ENCODE results near the gene KCNN3. TPM values are rescaled to one million over a fixed set of nuclear protein-coding genes. Genes with fewer than 3 reads are reported as not detected.
A peak's percentile ranks its signal among the peaks of the same experiment; 100 is the strongest.

KCNN3 gene
- total RNA-seq, 4 donors from 2014 or later = 3.5 to 5.6 (median 4.4) TPM

DNA sequence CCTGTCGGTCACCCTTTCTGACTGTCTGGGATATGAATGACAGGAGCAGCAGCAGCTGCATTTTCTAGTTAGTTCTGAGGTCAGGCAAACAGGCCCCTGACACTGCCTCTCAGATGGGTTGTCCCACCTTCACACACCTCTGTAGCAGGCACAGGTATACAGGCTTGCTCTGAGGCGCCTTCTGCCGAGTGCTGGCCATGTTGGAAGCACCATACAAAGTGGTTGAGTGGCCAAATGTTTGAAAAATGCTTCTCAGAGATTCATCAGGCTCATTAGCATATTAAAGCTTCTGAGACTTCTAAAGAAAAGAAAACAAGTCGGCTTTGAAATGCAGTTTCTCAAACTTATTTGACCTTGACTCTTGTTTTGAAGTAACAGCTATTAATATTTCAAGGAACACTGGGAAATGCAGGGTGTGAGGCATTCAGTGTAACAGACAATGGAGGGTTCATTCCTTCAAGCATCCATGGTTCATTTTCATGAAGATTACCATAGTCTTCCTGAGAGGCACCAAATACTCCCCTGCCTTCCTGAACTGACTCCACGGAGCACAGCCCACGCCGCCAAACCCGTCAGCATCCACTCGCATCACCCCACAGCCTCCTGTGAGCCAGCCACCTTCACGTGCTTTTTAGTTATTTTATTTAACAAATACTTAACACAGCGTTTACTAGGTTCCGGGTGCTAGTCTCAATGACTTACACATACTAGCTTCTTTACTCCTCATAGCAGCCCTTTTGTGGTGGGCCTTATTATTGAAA, 81.8 kb downstream of the KCNN3 start:
- no peak overlapping the region for H3K4me3 ChIP-seq (replicated peaks in 1 of 3)
- no peaks in the 10 kb centered on the region for H3K36me3 ChIP-seq
- DNase-seq = no peak
- TF ChIP-seq POLR2A (IDR thresholded peaks at IDR 0.05) = no peak
- TF ChIP-seq, protein P1, sequence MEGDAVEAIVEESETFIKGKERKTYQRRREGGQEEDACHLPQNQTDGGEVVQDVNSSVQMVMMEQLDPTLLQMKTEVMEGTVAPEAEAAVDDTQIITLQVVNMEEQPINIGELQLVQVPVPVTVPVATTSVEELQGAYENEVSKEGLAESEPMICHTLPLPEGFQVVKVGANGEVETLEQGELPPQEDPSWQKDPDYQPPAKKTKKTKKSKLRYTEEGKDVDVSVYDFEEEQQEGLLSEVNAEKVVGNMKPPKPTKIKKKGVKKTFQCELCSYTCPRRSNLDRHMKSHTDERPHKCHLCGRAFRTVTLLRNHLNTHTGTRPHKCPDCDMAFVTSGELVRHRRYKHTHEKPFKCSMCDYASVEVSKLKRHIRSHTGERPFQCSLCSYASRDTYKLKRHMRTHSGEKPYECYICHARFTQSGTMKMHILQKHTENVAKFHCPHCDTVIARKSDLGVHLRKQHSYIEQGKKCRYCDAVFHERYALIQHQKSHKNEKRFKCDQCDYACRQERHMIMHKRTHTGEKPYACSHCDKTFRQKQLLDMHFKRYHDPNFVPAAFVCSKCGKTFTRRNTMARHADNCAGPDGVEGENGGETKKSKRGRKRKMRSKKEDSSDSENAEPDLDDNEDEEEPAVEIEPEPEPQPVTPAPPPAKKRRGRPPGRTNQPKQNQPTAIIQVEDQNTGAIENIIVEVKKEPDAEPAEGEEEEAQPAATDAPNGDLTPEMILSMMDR (IDR thresholded peaks at IDR 0.05) = no peak
- peaks cover 0 to 19% of the 10 kb centered on the region in 2 donors for H3K4me1 ChIP-seq
- H3K27ac ChIP-seq = no peak overlapping the region
- no peaks in the 10 kb centered on the region for H3K9me3 ChIP-seq
- 85 to 87% methylated on average over 12 of the region's 12 CpGs for WGBS, 2 donors
- intact Hi-C loops (cut with DNase I) = no loop called here
- no peaks in the 10 kb centered on the region for H3K27me3 ChIP-seq

DNA sequence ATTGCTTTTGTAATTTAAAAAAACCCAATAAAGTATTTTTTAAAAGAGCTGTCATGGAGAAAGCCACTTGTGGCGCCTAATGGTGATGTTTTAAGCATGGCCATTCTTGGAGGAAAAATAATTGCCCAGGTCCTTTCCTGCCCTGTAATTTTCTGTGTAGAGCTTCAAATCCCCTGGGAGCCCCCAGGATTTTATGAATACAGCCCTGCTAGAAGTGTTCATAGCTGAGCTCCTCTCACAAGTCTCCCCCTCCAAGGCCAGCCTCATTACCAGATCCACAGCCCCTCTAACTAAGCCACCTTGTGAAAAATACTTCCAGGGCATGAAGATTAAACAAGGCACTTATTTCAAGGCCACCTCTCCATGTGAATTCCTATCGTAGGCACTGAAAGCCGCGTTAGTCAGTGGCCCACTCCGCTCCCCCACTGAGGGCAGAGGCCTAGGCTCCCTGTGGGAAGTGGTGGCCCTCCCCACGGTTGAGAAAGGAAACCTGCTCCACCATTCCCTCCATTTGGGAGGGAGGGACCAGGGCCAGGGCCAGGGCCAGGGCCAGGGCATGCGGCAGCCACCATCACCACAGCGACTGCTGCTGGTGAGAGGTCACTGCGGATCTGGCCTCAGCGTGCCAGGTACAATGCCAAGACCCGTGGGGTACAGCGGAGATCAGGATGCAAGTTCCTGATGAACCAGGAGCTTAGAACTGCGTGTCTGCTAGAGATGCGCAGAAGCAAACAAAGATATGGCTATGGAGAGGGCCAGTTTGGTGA, 83.1 kb downstream of the KCNN3 start:
- Histone ChIP-seq H3K36me3 (no peaks in the 10 kb centered on the region), H3K4me3 (replicated peaks in 1 of 3) (no peak overlapping the region), H3K27me3 (no peaks in the 10 kb centered on the region), H3K9me3 (no peaks in the 10 kb centered on the region), H3K4me1 (peaks cover 0 to 19% of the 10 kb centered on the region in 2 donors), H3K27ac (no peak overlapping the region)
- no peak for DNase-seq
- intact Hi-C loops (cut with DNase I) = no loop called here
- WGBS, 2 donors = 91 to 95% methylated on average over 10 to 12 of the region's 14 CpGs
- TF ChIP-seq POLR2A (IDR thresholded peaks at IDR 0.05) = no peak
- TF ChIP-seq, protein P1 (IDR thresholded peaks at IDR 0.05) = no peak

DNA sequence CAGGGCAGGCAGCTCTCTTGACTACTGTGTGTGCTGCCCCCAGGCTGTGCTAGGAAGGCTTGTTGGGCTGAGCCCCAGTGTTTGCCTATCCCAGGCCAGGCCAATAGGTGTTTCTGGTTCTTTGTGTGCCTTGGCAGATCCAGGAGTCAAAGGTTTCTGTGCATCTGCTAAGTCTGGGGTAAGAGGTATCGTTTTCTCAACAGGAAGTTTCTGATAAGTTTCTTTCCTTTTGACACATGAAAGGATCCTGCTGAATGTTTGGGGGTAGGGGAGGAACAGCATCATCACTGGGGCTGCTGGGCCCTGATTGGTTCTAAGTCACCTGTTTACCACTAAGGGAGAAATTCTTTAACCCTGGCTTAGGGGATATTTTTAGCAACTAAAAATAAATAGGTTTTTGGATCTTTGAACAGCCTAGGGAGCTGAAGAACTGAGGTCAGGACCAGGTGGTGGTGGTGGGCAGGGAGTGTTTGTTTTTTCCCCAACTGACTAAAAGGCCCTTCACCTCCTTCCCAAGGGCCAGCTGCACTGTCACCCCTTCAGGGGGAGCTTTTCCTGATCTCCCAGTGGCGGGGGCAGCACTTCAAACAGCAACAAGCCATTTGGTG, 85.1 kb downstream of the KCNN3 start:
- no peaks in the 10 kb centered on the region for H3K27me3 ChIP-seq
- H3K27ac ChIP-seq = no peak overlapping the region
- TF ChIP-seq, protein P1 (IDR thresholded peaks at IDR 0.05) = no peak
- TF ChIP-seq POLR2A (IDR thresholded peaks at IDR 0.05) = no peak
- no peak overlapping the region for H3K4me3 ChIP-seq (replicated peaks in 1 of 3)
- no peaks in the 10 kb centered on the region for H3K36me3 ChIP-seq
- H3K4me1 ChIP-seq = peaks cover 0 to 10% of the 10 kb centered on the region in 2 donors
- DNase-seq = peak in 1 of 2 donors; percentile 23
- WGBS, 2 donors = 69 to 75% methylated on average over 2 of the region's 2 CpGs
- intact Hi-C loops (cut with DNase I) = no loop called here
- H3K9me3 ChIP-seq = no peaks in the 10 kb centered on the region

DNA sequence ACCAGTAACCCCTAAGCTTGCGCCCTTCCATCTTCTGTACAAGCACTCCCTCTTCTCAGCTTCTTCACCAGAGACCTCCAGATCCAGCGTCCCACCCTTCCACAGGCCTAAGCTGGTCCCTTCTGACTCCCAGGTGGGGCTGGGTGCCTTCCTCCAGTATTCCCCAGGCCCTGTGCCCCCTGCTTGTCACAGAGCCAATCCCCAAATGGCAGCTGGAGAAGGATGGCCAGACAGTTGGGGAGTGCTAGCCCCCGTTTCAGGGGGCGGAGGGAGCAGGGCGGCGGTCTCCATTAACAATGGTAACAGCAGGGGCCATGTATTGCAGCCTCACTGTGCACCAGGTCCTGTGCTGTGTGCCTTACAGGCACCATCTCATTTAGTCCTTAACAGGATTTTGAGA, 85.7 kb downstream of the KCNN3 start:
- 84 to 91% methylated on average over 6 of the region's 6 CpGs for WGBS, 2 donors
- no peak for TF ChIP-seq POLR2A (IDR thresholded peaks at IDR 0.05)
- TF ChIP-seq, protein P1 (IDR thresholded peaks at IDR 0.05) = no peak
- Histone ChIP-seq H3K36me3 (no peaks in the 10 kb centered on the region), H3K27me3 (no peaks in the 10 kb centered on the region), H3K4me1 (peaks cover 0 to 10% of the 10 kb centered on the region in 2 donors), H3K27ac (no peak overlapping the region), H3K9me3 (no peaks in the 10 kb centered on the region), H3K4me3 (replicated peaks in 1 of 3) (no peak overlapping the region)
- intact Hi-C loops (cut with DNase I) = no loop called here
- no peak for DNase-seq
